Mesenchymal stem cell (in vitro differentiated cells and primary cell): Measurements from ENCODE around the gene MED13L.

Experiments used
- DNase-seq: peaks from one replicate; pipeline ENCODE4 v3.0.0-alpha.2; 2013
- H2AFZ ChIP-seq: one replicate; pipeline ENCODE4 v1.6.1; 2013; ENCODE audit warnings: low read depth, mild to moderate bottlenecking, control low read depth, inconsistent platforms, low read length, moderate library complexity
- H2AK5ac ChIP-seq: 2 replicates; pipeline ENCODE4 v1.6.1; 2013; ENCODE audit warnings: low read length, moderate library complexity, mild to moderate bottlenecking, inconsistent platforms; ENCODE audit not compliant: severe bottlenecking
- H2BK120ac ChIP-seq: one replicate; pipeline ENCODE4 v1.6.1; 2013; ENCODE audit warnings: low read depth, mild to moderate bottlenecking, inconsistent platforms, low read length, moderate library complexity
- H2BK12ac ChIP-seq, 2 experiments: one replicate each; pipeline ENCODE4 v1.6.1; 2013; ENCODE audit warnings: inconsistent platforms in 2 of 2, low read length in 2 of 2, mild to moderate bottlenecking in 2 of 2, moderate library complexity in 2 of 2, control low read depth in 1 of 2
- H2BK15ac ChIP-seq: one replicate; pipeline ENCODE4 v1.6.1; 2013; ENCODE audit warnings: mild to moderate bottlenecking, low read depth, inconsistent platforms; ENCODE audit not compliant: poor library complexity, severe bottlenecking
- H2BK5ac ChIP-seq: 2 replicates; pipeline ENCODE4 v1.6.1; 2013; ENCODE audit warnings: low read depth, mild to moderate bottlenecking, low read length, control low read depth, inconsistent platforms; ENCODE audit not compliant: poor library complexity, severe bottlenecking
- H3K14ac ChIP-seq, 2 experiments: one replicate each; pipeline ENCODE4 v1.6.1; 2013; ENCODE audit warnings: inconsistent platforms in 2 of 2, low read length in 2 of 2, control low read depth in 1 of 2, mild to moderate bottlenecking in 1 of 2, moderate library complexity in 1 of 2
- H3K18ac ChIP-seq, 2 experiments: one replicate each; pipeline ENCODE4 v1.6.1; 2013; ENCODE audit warnings: inconsistent platforms in 2 of 2, low read length in 2 of 2, control low read depth in 1 of 2, low read depth in 1 of 2, mild to moderate bottlenecking in 1 of 2
- H3K23ac ChIP-seq, 2 experiments: one replicate each; pipeline ENCODE4 v1.6.1; 2013; ENCODE audit warnings: inconsistent platforms in 2 of 2, low read length in 2 of 2, mild to moderate bottlenecking in 2 of 2, moderate library complexity in 2 of 2, control low read depth in 1 of 2
- H3K27ac ChIP-seq: 2 replicates; pipeline ENCODE4 v1.5.1; 2013; ENCODE audit warnings: mild to moderate bottlenecking, moderate library complexity, low read length, control low read depth, inconsistent platforms; ENCODE audit not compliant: poor library complexity, severe bottlenecking
- H3K27me3 ChIP-seq, 2 experiments: 2 replicates each; pipeline versions ENCODE4 v1.6.1 to v1.7.0; 2013; ENCODE audit warnings: low read length in 2 of 2, mild to moderate bottlenecking in 2 of 2, moderate library complexity in 2 of 2, control low read depth in 1 of 2, inconsistent platforms in 1 of 2; ENCODE audit not compliant: control insufficient read depth in 1 of 2, insufficient read depth in 1 of 2
- H3K36me3 ChIP-seq, 2 experiments: 2 replicates each; pipeline versions ENCODE4 v1.6.1 to v1.7.0; 2013; ENCODE audit warnings: low read length in 2 of 2, control low read depth in 1 of 2, inconsistent platforms in 1 of 2, low read depth in 1 of 2, mild to moderate bottlenecking in 1 of 2; ENCODE audit not compliant: insufficient read depth in 2 of 2, control insufficient read depth in 1 of 2
- H3K4ac ChIP-seq, 2 experiments: one replicate each; pipeline ENCODE4 v1.6.1; 2013; ENCODE audit warnings: inconsistent platforms in 2 of 2, low read length in 2 of 2, mild to moderate bottlenecking in 2 of 2, moderate library complexity in 2 of 2, control low read depth in 1 of 2, low read depth in 1 of 2
- H3K4me1 ChIP-seq: 2 replicates; pipeline ENCODE4 v1.6.1; 2013; ENCODE audit warnings: low read depth, low read length, control low read depth; ENCODE audit not compliant: control insufficient read depth, insufficient read depth
- H3K4me2 ChIP-seq: 2 replicates; pipeline ENCODE4 v1.6.1; 2013; ENCODE audit warnings: low read length, mild to moderate bottlenecking, inconsistent platforms; ENCODE audit not compliant: poor library complexity, severe bottlenecking
- H3K4me3 ChIP-seq, 2 experiments: 2 replicates each; pipeline versions ENCODE4 v1.5.1 to v1.7.0; 2013; ENCODE audit warnings: low read length in 2 of 2, mild to moderate bottlenecking in 2 of 2, control low read depth in 1 of 2, low read depth in 1 of 2; ENCODE audit not compliant: insufficient read depth in 1 of 2
- H3K79me1 ChIP-seq: replicated peaks from 2 replicates; pipeline ENCODE4 v1.6.1; 2013; ENCODE audit warnings: mild to moderate bottlenecking, control low read depth, low read length, inconsistent platforms; ENCODE audit not compliant: poor library complexity, severe bottlenecking
- H3K9ac ChIP-seq: 2 replicates; pipeline ENCODE4 v1.7.0; 2013; ENCODE audit warnings: mild to moderate bottlenecking, low read length, moderate library complexity
- H3K9me3 ChIP-seq: 2 replicates; pipeline ENCODE4 v1.7.0; 2013; ENCODE audit warnings: mild to moderate bottlenecking, low read length; ENCODE audit not compliant: control insufficient read depth
- H4K8ac ChIP-seq: one replicate; pipeline ENCODE4 v1.6.1; 2013; ENCODE audit warnings: inconsistent platforms, mild to moderate bottlenecking, low read length, moderate library complexity
- H4K91ac ChIP-seq: one replicate; pipeline ENCODE4 v1.6.1; 2013; ENCODE audit warnings: mild to moderate bottlenecking, low read length, inconsistent platforms
- WGBS: methylation state at CpG from one replicate; pipeline ENCODE4 v1.1.7; 2013; ENCODE audit warnings: mixed read lengths; 5-methylcytosine and 5-hydroxymethylcytosine counted together

Gene MED13L

GRCh38 chr12:116125084-116125483, 152.4 kb downstream of the MED13L start:
- no peak overlapping the region for H2BK120ac ChIP-seq
- peaks cover 3% of the 10 kb centered on the region for H3K4me1 ChIP-seq
- H2BK15ac ChIP-seq, result no peak overlapping the region
- peaks cover 4% of the 10 kb centered on the region for H3K79me1 ChIP-seq
- no peak overlapping the region for H4K8ac ChIP-seq
- no peaks in the 10 kb centered on the region for H3K36me3 ChIP-seq
- no peak overlapping the region for H3K14ac ChIP-seq
- no peak overlapping the region for H2BK12ac ChIP-seq
- H2AK5ac ChIP-seq, result no peak overlapping the region
- H3K27ac ChIP-seq, result no peak overlapping the region
- no peaks in the 10 kb centered on the region for H3K9me3 ChIP-seq
- H3K23ac ChIP-seq, result no peak overlapping the region
- H3K27me3 ChIP-seq, result no peaks in the 10 kb centered on the region
- no peak overlapping the region for H3K4me3 ChIP-seq
- no peak for DNase-seq
- no peak overlapping the region for H3K4me2 ChIP-seq
- no peak overlapping the region for H3K18ac ChIP-seq
- H3K4ac ChIP-seq, result no peak overlapping the region
- no peak overlapping the region for H2BK5ac ChIP-seq
- 100% methylated on average over 1 of the region's 2 CpGs for WGBS
- H4K91ac ChIP-seq, result no peak overlapping the region
- peak overlapping the region; percentile 28 for H3K9ac ChIP-seq
- no peak overlapping the region for H2AFZ ChIP-seq

- Histone ChIP-seq H2BK120ac (no peak overlapping the region), H2AK5ac (no peak overlapping the region), H3K14ac (no peak overlapping the region), H3K9ac (peak overlapping the region; percentile 49), H3K18ac (peak overlapping the region in 1 of 2 experiments; percentile 52), H3K36me3 (no peaks in the 10 kb centered on the region), H3K23ac (peak overlapping the region in 1 of 2 experiments; percentile 80), H2BK5ac (no peak overlapping the region), H2BK15ac (no peak overlapping the region), H3K27me3 (no peaks in the 10 kb centered on the region), H4K8ac (peak overlapping the region; percentile 55), H3K4ac (no peak overlapping the region), H3K4me3 (peak overlapping the region in 1 of 2 experiments; percentile 53), H2AFZ (no peak overlapping the region), H3K79me1 (peaks cover 6% of the 10 kb centered on the region), H3K4me2 (peak overlapping the region; percentile 74), H4K91ac (no peak overlapping the region), H3K9me3 (no peaks in the 10 kb centered on the region), H2BK12ac (no peak overlapping the region), H3K27ac (peak overlapping the region; percentile 33), H3K4me1 (peaks cover 3% of the 10 kb centered on the region)
- DNase-seq, result peak; percentile 78
- WGBS, result 16% methylated on average over 10 of the region's 11 CpGs
Measured at GRCh38 chr12:116123451-116124258, 153.8 kb downstream of the MED13L start.

GRCh38 chr12:116122628-116123027, 154.9 kb downstream of the MED13L start:
- no peak overlapping the region for H3K14ac ChIP-seq
- no peak overlapping the region for H2BK15ac ChIP-seq
- WGBS, result 54% methylated on average over 3 of the region's 3 CpGs
- no peaks in the 10 kb centered on the region for H3K27me3 ChIP-seq
- no peak overlapping the region for H3K4ac ChIP-seq
- no peak overlapping the region for H3K27ac ChIP-seq
- H2AFZ ChIP-seq, result no peak overlapping the region
- H3K4me2 ChIP-seq, result no peak overlapping the region
- H4K8ac ChIP-seq, result no peak overlapping the region
- no peak overlapping the region for H3K4me3 ChIP-seq
- H3K9ac ChIP-seq, result peak overlapping the region; percentile 49
- H3K18ac ChIP-seq, result no peak overlapping the region
- no peak overlapping the region for H4K91ac ChIP-seq
- no peaks in the 10 kb centered on the region for H3K36me3 ChIP-seq
- no peak overlapping the region for H3K23ac ChIP-seq
- no peaks in the 10 kb centered on the region for H3K9me3 ChIP-seq
- no peak overlapping the region for H2BK120ac ChIP-seq
- H3K79me1 ChIP-seq, result peaks cover 8% of the 10 kb centered on the region
- no peak overlapping the region for H2BK12ac ChIP-seq
- DNase-seq, result no peak
- H2AK5ac ChIP-seq, result no peak overlapping the region
- H2BK5ac ChIP-seq, result no peak overlapping the region
- peaks cover 4% of the 10 kb centered on the region for H3K4me1 ChIP-seq

- DNase-seq, result no peak
- Histone ChIP-seq H4K8ac (no peak overlapping the region), H3K4me2 (no peak overlapping the region), H3K4me1 (peaks cover 4% of the 10 kb centered on the region), H2BK15ac (no peak overlapping the region), H3K79me1 (peaks cover 10% of the 10 kb centered on the region), H3K36me3 (no peaks in the 10 kb centered on the region), H2BK120ac (no peak overlapping the region), H3K18ac (no peak overlapping the region), H3K23ac (no peak overlapping the region), H2BK5ac (no peak overlapping the region), H3K4me3 (peak overlapping the region in 1 of 2 experiments; percentile 15), H3K9ac (peak overlapping the region; percentile 36), H3K4ac (no peak overlapping the region), H2AFZ (no peak overlapping the region), H3K27me3 (no peaks in the 10 kb centered on the region), H3K14ac (no peak overlapping the region), H2BK12ac (no peak overlapping the region), H2AK5ac (no peak overlapping the region), H3K27ac (no peak overlapping the region), H3K9me3 (no peaks in the 10 kb centered on the region), H4K91ac (no peak overlapping the region)
- 66% methylated on average over 2 of the region's 2 CpGs for WGBS
Measured at GRCh38 chr12:116121453-116121871, 156.0 kb downstream of the MED13L start.
